Mesendoderm (in vitro differentiated cells): ENCODE measurements around the gene CNRIP1.

Experiments
- DNase-seq: peaks from one replicate; pipeline ENCODE4 v3.0.0; 2013
- H2AK5ac ChIP-seq: 2 replicates; pipeline ENCODE4 v1.6.1; 2013; ENCODE audit warnings: low read length, inconsistent platforms
- H2BK120ac ChIP-seq: 2 replicates; pipeline ENCODE4 v1.6.1; 2013; ENCODE audit warnings: low read depth, mild to moderate bottlenecking, low read length, moderate library complexity, mixed read lengths
- H2BK15ac ChIP-seq: replicated peaks from 2 replicates; pipeline ENCODE4 v1.6.1; 2013; ENCODE audit warnings: low read depth, mild to moderate bottlenecking, moderate library complexity
- H2BK5ac ChIP-seq: 2 replicates; pipeline ENCODE4 v1.6.1; 2013; ENCODE audit warnings: low read length, inconsistent platforms
- H3K18ac ChIP-seq: 2 replicates; pipeline ENCODE4 v1.6.1; 2013; ENCODE audit warnings: mild to moderate bottlenecking, low read length, mixed read lengths
- H3K23ac ChIP-seq: one replicate; pipeline ENCODE4 v1.6.1; 2013; ENCODE audit warnings: low read length
- H3K27ac ChIP-seq: 2 replicates; pipeline ENCODE4 v1.5.1; 2013; ENCODE audit warnings: low read depth, mild to moderate bottlenecking, inconsistent platforms, low read length, moderate library complexity
- H3K27me3 ChIP-seq: 2 replicates; pipeline ENCODE4 v1.6.1; 2013; ENCODE audit warnings: low read length, control low read depth, mild to moderate bottlenecking, inconsistent platforms; ENCODE audit not compliant: insufficient read depth, poor library complexity
- H3K36me3 ChIP-seq: 2 replicates; pipeline ENCODE4 v1.6.1; 2013; ENCODE audit warnings: low read length, inconsistent platforms; ENCODE audit not compliant: control insufficient read depth, insufficient read depth
- H3K4ac ChIP-seq: one replicate; pipeline ENCODE4 v1.6.1; 2013; ENCODE audit warnings: low read depth, mild to moderate bottlenecking, low read length, moderate library complexity
- H3K4me1 ChIP-seq: 2 replicates; pipeline ENCODE4 v1.6.1; 2013; ENCODE audit warnings: low read depth, low read length, inconsistent platforms; ENCODE audit not compliant: control insufficient read depth
- H3K4me2 ChIP-seq: 2 replicates; pipeline ENCODE4 v1.6.1; 2013; ENCODE audit warnings: low read length
- H3K4me3 ChIP-seq: 2 replicates; pipeline ENCODE4 v1.5.1; 2013; ENCODE audit warnings: mild to moderate bottlenecking, low read length
- H3K56ac ChIP-seq: one replicate; pipeline ENCODE4 v1.6.1; 2013; ENCODE audit warnings: low read length
- H3K79me1 ChIP-seq: 2 replicates; pipeline ENCODE4 v1.6.1; 2013; ENCODE audit warnings: low read length, inconsistent platforms
- H3K79me2 ChIP-seq: 2 replicates; pipeline ENCODE4 v1.6.1; 2013; ENCODE audit warnings: mild to moderate bottlenecking, low read length; ENCODE audit not compliant: control insufficient read depth, insufficient read depth
- H3K9ac ChIP-seq: 2 replicates; pipeline ENCODE4 v1.6.1; 2013; ENCODE audit warnings: low read length, inconsistent platforms
- H4K5ac ChIP-seq: one replicate; pipeline ENCODE4 v1.6.1; 2013; ENCODE audit warnings: low read length
- H4K8ac ChIP-seq: one replicate; pipeline ENCODE4 v1.6.1; 2013; ENCODE audit warnings: low read depth, mild to moderate bottlenecking, control low read depth, low read length, moderate library complexity
- WGBS: extraction: QIAGEN DNeasy Blood & Tissue Kit; methylation state at CpG from one replicate; pipeline ENCODE4 v1.1.7; 2013; ENCODE audit warnings: low lambda C conversion rate, missing lambda C conversion rate; ENCODE audit not compliant: insufficient coverage; ENCODE audit errors: extremely low coverage; 5-methylcytosine and 5-hydroxymethylcytosine counted together

CNRIP1 gene

DNA sequence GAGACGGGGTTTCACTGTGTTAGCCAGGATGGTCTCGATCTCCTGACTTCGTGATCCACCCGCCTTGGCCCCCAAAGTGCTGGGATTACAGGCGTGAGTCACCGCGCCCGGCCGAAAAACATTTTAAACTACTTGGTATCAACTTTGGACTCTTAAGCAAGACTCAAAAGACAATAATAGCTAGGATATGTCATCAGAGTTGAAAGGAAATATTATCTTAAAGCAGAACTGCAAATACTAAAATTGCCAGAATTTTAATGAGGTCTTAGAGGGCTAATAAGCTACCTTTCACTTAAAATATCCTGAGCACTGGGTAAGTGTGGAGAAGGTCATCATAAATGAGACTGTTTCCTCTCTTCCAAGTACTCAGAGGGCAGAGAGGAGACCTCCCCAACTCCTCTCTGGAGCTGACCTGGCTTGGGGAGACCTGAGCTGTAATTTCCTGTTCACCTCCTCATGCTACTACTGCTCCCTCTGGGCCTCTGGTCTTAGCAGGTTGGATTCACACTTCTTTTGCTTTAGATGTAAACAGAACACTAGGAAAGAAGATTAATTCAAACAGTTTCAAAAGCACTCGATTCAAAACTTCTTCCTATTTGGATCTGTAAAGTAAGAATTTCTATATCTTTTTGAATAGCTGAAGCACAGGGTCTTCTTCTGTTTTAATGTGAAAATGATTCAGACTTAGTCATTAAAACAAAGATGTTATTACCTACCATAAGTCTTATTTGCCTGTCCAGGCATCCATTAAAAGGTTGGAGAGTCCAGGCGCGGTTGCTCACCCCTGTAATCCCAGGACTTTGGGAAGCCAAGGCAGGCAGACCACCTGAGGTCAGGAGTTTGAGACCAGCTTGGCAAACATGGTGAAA, 16.5 kb downstream of the CNRIP1 start:
- Histone ChIP-seq H2AK5ac (no peak overlapping the region), H3K4ac (no peak overlapping the region), H3K79me1 (no peaks in the 10 kb centered on the region), H3K9ac (no peak overlapping the region), H3K27me3 (no peaks in the 10 kb centered on the region), H3K23ac (no peak overlapping the region), H3K4me2 (no peak overlapping the region), H3K27ac (no peak overlapping the region), H3K79me2 (no peaks in the 10 kb centered on the region), H4K8ac (no peak overlapping the region), H2BK5ac (no peak overlapping the region), H4K5ac (no peak overlapping the region), H3K4me1 (no peaks in the 10 kb centered on the region), H2BK120ac (no peak overlapping the region), H3K4me3 (no peak overlapping the region), H2BK15ac (no peak overlapping the region), H3K36me3 (no peaks in the 10 kb centered on the region), H3K56ac (no peak overlapping the region), H3K18ac (no peak overlapping the region)
- no peak for DNase-seq
- no CpG with 5 or more reads among the region's 12 CpGs for WGBS

DNA sequence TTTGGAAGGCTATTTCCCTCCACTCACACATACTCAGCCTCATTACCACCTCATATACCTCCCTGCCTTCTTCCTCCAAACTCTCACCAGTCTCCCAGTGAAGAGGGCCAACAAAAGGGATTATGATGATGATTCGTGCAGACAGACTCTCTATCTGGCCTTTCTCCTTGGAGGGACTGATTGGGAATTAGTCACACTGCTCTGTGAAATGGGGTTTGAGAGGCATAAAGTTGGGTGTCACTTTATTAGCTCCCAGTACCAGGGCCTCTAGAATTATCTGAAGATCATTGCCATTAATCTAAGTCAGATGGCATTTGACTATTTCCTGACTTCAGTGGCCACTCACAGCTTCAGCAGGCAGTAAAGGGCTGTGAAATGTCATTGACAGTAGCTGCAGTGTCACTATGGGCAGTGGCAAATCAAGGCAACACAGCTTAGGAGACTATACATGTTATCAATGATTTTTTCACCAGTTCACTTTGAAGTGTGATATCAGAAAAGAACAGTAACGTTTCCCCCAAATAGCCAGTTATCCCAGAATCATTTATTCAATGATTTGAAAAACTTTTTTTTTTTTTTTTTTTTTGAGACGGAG, 17.4 kb downstream of the CNRIP1 start:
- Histone ChIP-seq H2AK5ac (no peak overlapping the region), H2BK5ac (no peak overlapping the region), H3K56ac (no peak overlapping the region), H2BK120ac (no peak overlapping the region), H3K23ac (no peak overlapping the region), H3K27me3 (no peaks in the 10 kb centered on the region), H3K4me3 (no peak overlapping the region), H3K36me3 (no peaks in the 10 kb centered on the region), H3K4me1 (no peaks in the 10 kb centered on the region), H3K79me1 (no peaks in the 10 kb centered on the region), H4K8ac (no peak overlapping the region), H3K18ac (no peak overlapping the region), H3K9ac (no peak overlapping the region), H4K5ac (no peak overlapping the region), H3K79me2 (no peaks in the 10 kb centered on the region), H3K4me2 (no peak overlapping the region), H3K4ac (no peak overlapping the region), H3K27ac (no peak overlapping the region), H2BK15ac (no peak overlapping the region)
- WGBS: no CpG with 5 or more reads among the region's 3 CpGs
- DNase-seq: peak; percentile 66

DNA sequence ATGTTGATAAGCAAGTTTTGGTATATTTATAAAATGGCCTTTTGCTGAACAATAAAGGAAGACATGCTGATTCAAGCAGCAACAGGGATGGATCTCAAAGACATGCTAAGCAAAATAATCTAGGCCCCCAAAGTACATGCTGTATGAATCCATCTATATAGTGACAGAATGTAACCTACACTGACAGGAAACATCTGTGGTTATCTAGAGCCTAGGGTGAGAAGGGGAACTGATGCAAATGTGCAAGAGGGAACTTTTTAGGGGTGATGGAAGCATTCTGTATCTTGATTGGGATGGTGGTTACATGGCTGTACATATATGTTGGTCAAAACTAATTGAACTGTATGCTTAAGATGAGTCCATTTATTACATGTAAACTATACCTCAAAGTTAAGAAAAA, 24.2 kb downstream of the CNRIP1 start:
- Histone ChIP-seq H3K56ac (no peak overlapping the region), H4K8ac (no peak overlapping the region)

DNA sequence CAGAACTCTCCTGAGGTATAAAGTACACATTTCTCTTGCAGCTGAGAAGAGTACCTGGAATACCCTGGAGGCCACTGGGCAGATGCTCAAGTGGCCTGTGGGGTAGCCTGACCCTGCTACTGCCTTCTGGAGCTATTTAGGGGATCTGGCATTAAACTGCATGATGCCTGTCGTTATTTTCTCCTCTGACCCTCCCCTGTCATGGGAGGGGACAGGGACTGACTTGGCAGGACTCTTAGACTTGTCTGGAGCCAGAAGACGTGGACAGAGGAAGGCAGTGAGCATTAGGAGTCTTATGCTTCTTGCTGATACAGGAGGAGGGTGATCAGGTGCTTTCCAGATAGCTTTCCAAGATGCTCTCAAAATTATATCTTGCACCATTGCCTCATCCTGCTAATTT, 24.8 kb downstream of the CNRIP1 start:
- H3K27me3 ChIP-seq: no peaks in the 10 kb centered on the region
- H3K4me2 ChIP-seq: no peak overlapping the region
- H3K79me1 ChIP-seq: no peaks in the 10 kb centered on the region
- no peak overlapping the region for H4K5ac ChIP-seq
- DNase-seq: no peak
- H2BK120ac ChIP-seq: no peak overlapping the region
- H3K27ac ChIP-seq: no peak overlapping the region
- no peaks in the 10 kb centered on the region for H3K36me3 ChIP-seq
- WGBS: no CpG with 5 or more reads among the region's 2 CpGs
- no peaks in the 10 kb centered on the region for H3K79me2 ChIP-seq
- no peak overlapping the region for H3K4ac ChIP-seq
- H3K9ac ChIP-seq: no peak overlapping the region
- H2BK5ac ChIP-seq: no peak overlapping the region
- H2BK15ac ChIP-seq: no peak overlapping the region
- H3K4me3 ChIP-seq: no peak overlapping the region
- H4K8ac ChIP-seq: no peak overlapping the region
- no peak overlapping the region for H3K56ac ChIP-seq
- H3K23ac ChIP-seq: no peak overlapping the region
- H3K4me1 ChIP-seq: no peaks in the 10 kb centered on the region
- H2AK5ac ChIP-seq: no peak overlapping the region
- no peak overlapping the region for H3K18ac ChIP-seq

More for the DNA sequence above, 24.2 kb downstream of the CNRIP1 start:
- Histone ChIP-seq H3K4me3 (no peak overlapping the region), H3K36me3 (no peaks in the 10 kb centered on the region), H3K4me2 (no peak overlapping the region), H3K27ac (no peak overlapping the region), H3K18ac (no peak overlapping the region), H2BK15ac (no peak overlapping the region), H3K79me1 (no peaks in the 10 kb centered on the region), H2BK5ac (no peak overlapping the region), H3K4me1 (no peaks in the 10 kb centered on the region), H3K4ac (no peak overlapping the region), H2BK120ac (no peak overlapping the region), H3K79me2 (no peaks in the 10 kb centered on the region), H2AK5ac (no peak overlapping the region), H3K9ac (no peak overlapping the region), H4K5ac (no peak overlapping the region), H3K23ac (no peak overlapping the region), H3K27me3 (no peaks in the 10 kb centered on the region)
- DNase-seq: no peak

DNA sequence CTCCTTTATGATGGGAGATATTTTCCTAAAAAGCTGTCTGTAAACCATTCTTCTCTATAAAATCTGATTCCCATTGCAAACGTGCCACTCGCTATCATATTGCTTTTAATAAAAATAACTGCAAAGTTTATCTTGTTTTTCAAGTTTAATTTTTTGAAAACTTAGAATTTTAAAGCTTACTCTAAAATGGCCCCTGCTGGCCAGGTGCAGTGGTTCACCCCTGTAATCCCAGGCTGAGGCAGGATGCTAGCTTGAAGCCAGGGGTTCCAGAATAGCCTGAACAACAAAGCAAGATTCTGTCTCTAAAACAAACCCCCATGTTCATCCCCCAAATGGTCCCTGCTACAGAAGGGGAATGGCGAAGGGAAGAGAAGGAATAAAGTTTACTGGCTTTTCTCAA, 25.6 kb downstream of the CNRIP1 start:
- no peak overlapping the region for H3K4ac ChIP-seq
- no peak overlapping the region for H3K9ac ChIP-seq
- H2BK5ac ChIP-seq: no peak overlapping the region
- H3K23ac ChIP-seq: no peak overlapping the region
- no peak overlapping the region for H2AK5ac ChIP-seq
- H3K27me3 ChIP-seq: no peaks in the 10 kb centered on the region
- no peak overlapping the region for H3K27ac ChIP-seq
- no peak overlapping the region for H2BK120ac ChIP-seq
- DNase-seq: no peak
- H3K79me2 ChIP-seq: no peaks in the 10 kb centered on the region
- H2BK15ac ChIP-seq: no peak overlapping the region
- no peak overlapping the region for H3K56ac ChIP-seq
- H3K18ac ChIP-seq: no peak overlapping the region
- H3K4me3 ChIP-seq: no peak overlapping the region
- H3K4me1 ChIP-seq: no peaks in the 10 kb centered on the region
- H4K8ac ChIP-seq: no peak overlapping the region
- no peaks in the 10 kb centered on the region for H3K36me3 ChIP-seq
- H3K4me2 ChIP-seq: no peak overlapping the region
- H4K5ac ChIP-seq: no peak overlapping the region
- H3K79me1 ChIP-seq: no peaks in the 10 kb centered on the region
- WGBS: no CpG with 5 or more reads among the region's 3 CpGs
